ENCODE measurements around the gene PAM.
"Not testable (repeated sequence)": the region's sequence is repeated elsewhere in the genome, so short reads cannot be mapped to it uniquely, and the experiment has no call there.

The PAM gene

GRCh38 chr5:102901424-102902134 lies 146.5 kb downstream of the PAM start:
- DNase-seq (ENCODE audit: low read depth, low spot score), result no peak

- DNase-seq (ENCODE audit: low read depth, low spot score), result no peak
Observed at GRCh38 chr5:102902135-102902448, 147.0 kb downstream of the PAM start.

- DNase-seq (ENCODE audit: low read depth, low spot score), result no peak
Observed at GRCh38 chr5:102902647-102903046, 147.5 kb downstream of the PAM start.

GRCh38 chr5:102903074-102903871 lies 148.2 kb downstream of the PAM start:
- no peak for DNase-seq (ENCODE audit: low read depth, low spot score)

GRCh38 chr5:102905056-102905455 lies 150.0 kb downstream of the PAM start:
- DNase-seq (ENCODE audit: low read depth, low spot score), result no peak

GRCh38 chr5:102907099-102907498 lies 152.0 kb downstream of the PAM start:
- not testable (repeated sequence) for DNase-seq (ENCODE audit: low read depth, low spot score)

GRCh38 chr5:102910240-102911226 lies 155.4 kb downstream of the PAM start:
- no peak for DNase-seq (ENCODE audit: low read depth, low spot score)

GRCh38 chr5:102911973-102912372 lies 156.9 kb downstream of the PAM start:
- DNase-seq (ENCODE audit: low read depth, low spot score), result peak; percentile 18

GRCh38 chr5:102916109-102916508 lies 161.0 kb downstream of the PAM start:
- DNase-seq (ENCODE audit: low read depth, low spot score), result no peak

GRCh38 chr5:102918986-102919610 lies 164.0 kb downstream of the PAM start:
- DNase-seq (ENCODE audit: low read depth, low spot score), result no peak

- DNase-seq (ENCODE audit: low read depth, low spot score), result no peak
Observed at GRCh38 chr5:102920762-102921161, 165.7 kb downstream of the PAM start.

- no peak for DNase-seq (ENCODE audit: low read depth, low spot score)
Observed at GRCh38 chr5:102921341-102922044, 166.4 kb downstream of the PAM start.

GRCh38 chr5:102922111-102922720 lies 167.1 kb downstream of the PAM start:
- no peak for DNase-seq (ENCODE audit: low read depth, low spot score)

GRCh38 chr5:102922799-102923477 lies 167.8 kb downstream of the PAM start:
- no peak for DNase-seq (ENCODE audit: low read depth, low spot score)

GRCh38 chr5:102924963-102925362 lies 169.9 kb downstream of the PAM start:
- no peak for DNase-seq (ENCODE audit: low read depth, low spot score)

GRCh38 chr5:102927007-102927406 lies 171.9 kb downstream of the PAM start:
- DNase-seq (ENCODE audit: low read depth, low spot score), result no peak

- DNase-seq (ENCODE audit: low read depth, low spot score), result no peak
Observed at GRCh38 chr5:102930244-102930643, 175.1 kb downstream of the PAM start.

- no peak for DNase-seq (ENCODE audit: low read depth, low spot score)
Observed at GRCh38 chr5:102931085-102931725, 176.1 kb downstream of the PAM start.

GRCh38 chr5:102932781-102933180 lies 177.7 kb downstream of the PAM start:
- no peak for DNase-seq (ENCODE audit: low read depth, low spot score)
